ENCODE measurements around the gene UBA1.

DNA sequence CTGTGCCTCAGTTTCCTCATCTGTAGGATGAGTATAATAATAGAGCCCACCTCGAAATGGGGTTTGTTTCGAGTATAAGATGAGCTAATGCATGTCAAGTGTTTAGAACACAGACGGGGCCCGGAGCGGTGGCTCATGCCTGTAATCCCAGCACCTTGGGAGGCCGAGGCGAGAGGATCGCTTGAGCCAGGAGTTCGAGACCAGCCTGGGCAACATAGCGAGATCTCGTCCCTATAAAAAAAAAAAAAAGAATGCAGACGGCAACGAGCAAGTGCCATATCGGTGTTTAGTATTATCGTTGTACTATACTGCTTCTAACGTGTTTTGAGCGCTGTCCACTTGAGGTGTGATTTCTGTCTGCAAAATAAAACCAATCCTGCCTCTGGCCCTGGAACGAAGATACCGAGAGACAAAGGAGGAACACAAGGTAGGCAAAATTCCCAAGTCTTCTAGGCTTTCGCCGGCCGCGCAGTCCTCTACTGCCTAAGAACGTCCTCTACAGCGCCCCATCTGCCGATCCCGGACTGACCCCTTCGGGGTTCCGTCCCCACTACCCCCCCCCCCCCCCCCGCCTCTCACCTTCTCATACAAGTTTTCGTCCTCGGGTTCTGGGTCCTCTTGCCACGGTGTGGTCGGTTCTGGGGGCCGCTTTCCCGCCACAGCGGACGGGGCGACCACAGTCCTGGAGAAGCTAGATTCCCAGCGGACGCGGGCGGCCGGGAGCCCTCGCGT, 49.6 kb upstream of the UBA1 start:
- TF ChIP-seq POLR2A (IDR thresholded peaks at IDR 0.05), result no peak
- TF ChIP-seq, protein P1, sequence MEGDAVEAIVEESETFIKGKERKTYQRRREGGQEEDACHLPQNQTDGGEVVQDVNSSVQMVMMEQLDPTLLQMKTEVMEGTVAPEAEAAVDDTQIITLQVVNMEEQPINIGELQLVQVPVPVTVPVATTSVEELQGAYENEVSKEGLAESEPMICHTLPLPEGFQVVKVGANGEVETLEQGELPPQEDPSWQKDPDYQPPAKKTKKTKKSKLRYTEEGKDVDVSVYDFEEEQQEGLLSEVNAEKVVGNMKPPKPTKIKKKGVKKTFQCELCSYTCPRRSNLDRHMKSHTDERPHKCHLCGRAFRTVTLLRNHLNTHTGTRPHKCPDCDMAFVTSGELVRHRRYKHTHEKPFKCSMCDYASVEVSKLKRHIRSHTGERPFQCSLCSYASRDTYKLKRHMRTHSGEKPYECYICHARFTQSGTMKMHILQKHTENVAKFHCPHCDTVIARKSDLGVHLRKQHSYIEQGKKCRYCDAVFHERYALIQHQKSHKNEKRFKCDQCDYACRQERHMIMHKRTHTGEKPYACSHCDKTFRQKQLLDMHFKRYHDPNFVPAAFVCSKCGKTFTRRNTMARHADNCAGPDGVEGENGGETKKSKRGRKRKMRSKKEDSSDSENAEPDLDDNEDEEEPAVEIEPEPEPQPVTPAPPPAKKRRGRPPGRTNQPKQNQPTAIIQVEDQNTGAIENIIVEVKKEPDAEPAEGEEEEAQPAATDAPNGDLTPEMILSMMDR (IDR thresholded peaks at IDR 0.05), result no peak

Data from prostate gland (tissue), 2 donors.